IMR-90 (cell line): ENCODE measurements around the gene LIMK2. TPM values are rescaled to one million over a fixed set of nuclear protein-coding genes. Genes with fewer than 3 reads are reported as not detected.

Experiments
- ATAC-seq: fragments of 200-7000 bp; cut with Tn5 transposase; 2 replicates; pipeline ENCODE4 v1.9.1; 2020; ENCODE audit warnings: low read depth, mild to moderate bottlenecking, moderate library complexity
- BruUV-seq: library from RNA; stranded (reverse); fragments of 400-500 nt; replicated peaks from 2 replicates; lab custom pipeline; 2021; lab: Mats Ljungman, UMichigan
- CTCF ChIA-PET: fragments of 300-600 bp; formaldehyde crosslinking; extraction: SDS; loops from one replicate; lab custom pipeline; 2021; ENCODE audit warnings: antibody characterized with exemption; lab: Yijun Ruan, JAX
- POLR2A ChIA-PET: fragments of 300-600 bp; sonication (Branson Sonifier 250); formaldehyde crosslinking; loops from one replicate; lab custom pipeline; 2022; ENCODE audit warnings: antibody characterized with exemption; ENCODE audit not compliant: unreplicated experiment; lab: Charles Lee
- DNase-seq: peaks from one replicate; pipeline ENCODE4 v3.0.0; 2013
- H2AFZ ChIP-seq: replicated peaks from 2 replicates; pipeline ENCODE3; 2013; ENCODE audit warnings: low read length, mild to moderate bottlenecking; ENCODE audit not compliant: poor library complexity
- H2AK5ac ChIP-seq: 2 replicates; pipeline ENCODE4 v1.6.1; 2013; ENCODE audit warnings: low read depth, low read length, inconsistent platforms
- H2AK9ac ChIP-seq: replicated peaks from 2 replicates; pipeline ENCODE3; 2013; ENCODE audit warnings: mild to moderate bottlenecking, low read depth, low read length, moderate library complexity; ENCODE audit not compliant: poor library complexity
- H2BK120ac ChIP-seq: 2 replicates; pipeline ENCODE4 v1.6.1; 2013; ENCODE audit warnings: low read depth, low read length, inconsistent platforms
- H2BK15ac ChIP-seq: 3 replicates; pipeline ENCODE4 v1.6.1; 2013; ENCODE audit warnings: low read depth, low read length, inconsistent platforms
- H2BK20ac ChIP-seq: 2 replicates; pipeline ENCODE4 v1.6.1; 2013; ENCODE audit warnings: low read depth, mild to moderate bottlenecking, inconsistent platforms, low read length, moderate library complexity
- H2BK5ac ChIP-seq: 2 replicates; pipeline ENCODE4 v1.6.1; 2013; ENCODE audit warnings: mild to moderate bottlenecking, low read depth, low read length, inconsistent platforms; ENCODE audit not compliant: poor library complexity, severe bottlenecking
- H3K14ac ChIP-seq: replicated peaks from 2 replicates; pipeline ENCODE4 v1.6.1; 2013; ENCODE audit warnings: low read depth, low read length, inconsistent platforms
- H3K18ac ChIP-seq: 2 replicates; pipeline ENCODE4 v1.6.1; 2013; ENCODE audit warnings: low read depth, low read length, control low read depth
- H3K23ac ChIP-seq: 2 replicates; pipeline ENCODE4 v1.6.1; 2013; ENCODE audit warnings: low read depth, low read length, inconsistent platforms
- H3K27ac ChIP-seq: 2 replicates; pipeline ENCODE4 v1.5.1; 2013; ENCODE audit warnings: mild to moderate bottlenecking, control low read depth, low read length; ENCODE audit not compliant: insufficient read depth
- H3K27me3 ChIP-seq: 2 replicates; pipeline ENCODE4 v1.6.1; 2013; ENCODE audit warnings: low read length; ENCODE audit not compliant: control insufficient read depth, insufficient read depth
- H3K36me3 ChIP-seq: 2 replicates; pipeline ENCODE4 v1.6.1; 2013; ENCODE audit warnings: low read length, mixed read lengths; ENCODE audit not compliant: control insufficient read depth, insufficient read depth
- H3K4ac ChIP-seq: 2 replicates; pipeline ENCODE4 v1.6.1; 2013; ENCODE audit warnings: low read depth, low read length, inconsistent platforms
- H3K4me1 ChIP-seq: 2 replicates; pipeline ENCODE4 v1.6.1; 2013; ENCODE audit warnings: low read length, mixed read lengths; ENCODE audit not compliant: control insufficient read depth, insufficient read depth
- H3K4me2 ChIP-seq: 2 replicates; pipeline ENCODE4 v1.6.1; 2013; ENCODE audit warnings: low read depth, mild to moderate bottlenecking, control low read depth, low read length, moderate library complexity
- H3K4me3 ChIP-seq: 2 replicates; pipeline ENCODE4 v1.5.1; 2013; ENCODE audit warnings: low read depth, mild to moderate bottlenecking, control low read depth, low read length, moderate library complexity; ENCODE audit not compliant: insufficient read depth
- H3K56ac ChIP-seq: 2 replicates; pipeline ENCODE4 v1.6.1; 2013; ENCODE audit warnings: low read length, inconsistent platforms; ENCODE audit not compliant: insufficient read depth; ENCODE audit errors: extremely low read depth
- H3K79me1 ChIP-seq, 2 experiments: 2 replicates each; pipeline ENCODE4 v1.6.1; 2013; ENCODE audit warnings: low read length in 2 of 2, inconsistent platforms in 1 of 2, low read depth in 1 of 2
- H3K9ac ChIP-seq: 2 replicates; pipeline ENCODE4 v1.6.1; 2013; ENCODE audit warnings: low read depth, low read length, control low read depth
- H3K9me1 ChIP-seq: 2 replicates; pipeline ENCODE4 v1.6.1; 2013; ENCODE audit warnings: low read length, inconsistent platforms; ENCODE audit not compliant: insufficient read depth
- H3K9me3 ChIP-seq: 2 replicates; pipeline ENCODE4 v1.6.1; 2013; ENCODE audit warnings: low read length; ENCODE audit not compliant: control insufficient read depth, insufficient read depth
- H4K20me1 ChIP-seq: 2 replicates; pipeline ENCODE4 v1.6.1; 2013; ENCODE audit warnings: low read length, inconsistent platforms; ENCODE audit not compliant: insufficient read depth
- H4K5ac ChIP-seq: 2 replicates; pipeline ENCODE4 v1.6.1; 2013; ENCODE audit warnings: mild to moderate bottlenecking, low read depth, low read length, control low read depth
- H4K8ac ChIP-seq, 2 experiments: 2 replicates each; pipeline ENCODE4 v1.6.1; 2013; ENCODE audit warnings: low read depth in 2 of 2, low read length in 2 of 2, control low read depth in 1 of 2, inconsistent platforms in 1 of 2
- H4K91ac ChIP-seq: 2 replicates; pipeline ENCODE4 v1.6.1; 2013; ENCODE audit warnings: low read depth, low read length, inconsistent platforms; ENCODE audit not compliant: insufficient read depth
- BHLHE40 ChIP-seq: fragments of 150-350 bp; IDR thresholded peaks from 2 replicates; pipeline ENCODE4 v1.6.1; 2016; ENCODE audit warnings: mild to moderate bottlenecking, low read depth, low read length
- CEBPB ChIP-seq: IDR thresholded peaks from 2 replicates; pipeline ENCODE4 v1.6.1; 2012; ENCODE audit warnings: low read depth, low read length, improper control_type of control experiment
- MAFK ChIP-seq: IDR thresholded peaks from 2 replicates; pipeline ENCODE4 v1.6.1; 2012; ENCODE audit warnings: low read depth, low read length, improper control_type of control experiment
- MXI1 ChIP-seq: IDR thresholded peaks from 2 replicates; pipeline ENCODE4 v1.6.1; 2012; ENCODE audit warnings: low read depth, mild to moderate bottlenecking, low read length, moderate library complexity, borderline replicate concordance
- POLR2A ChIP-seq: IDR thresholded peaks from 2 replicates; pipeline ENCODE4 v1.6.1; 2012; ENCODE audit warnings: mild to moderate bottlenecking, low read depth, low read length
- RAD21 ChIP-seq: IDR thresholded peaks from 2 replicates; pipeline ENCODE4 v1.6.1; 2012; ENCODE audit warnings: low read length, improper control_type of control experiment
- SMC3 ChIP-seq: fragments of 150-350 bp; IDR thresholded peaks from 2 replicates; pipeline ENCODE4 v1.6.1; 2016; ENCODE audit warnings: low read depth, mild to moderate bottlenecking, antibody characterized with exemption, low read length, moderate library complexity
- WGBS, 2 experiments: methylation state at CpG; one replicate each; pipeline versions ENCODE4 v1.1.5 to v1.1.7; 2013; ENCODE audit warnings: missing lambda C conversion rate in 2 of 2; ENCODE audit not compliant: insufficient read length in 1 of 2; ENCODE audit errors: extremely low coverage in 2 of 2; 5-methylcytosine and 5-hydroxymethylcytosine counted together
- dilution Hi-C: fragments of 300-500 bp; cut with HindIII; formaldehyde crosslinking; loops from one replicate; pipeline ENCODE4 v1.14.3; 2018; ENCODE audit warnings: low sequenced_read_pairs; ENCODE audit not compliant: unreplicated experiment
- in situ Hi-C: fragments of 300-500 bp; cut with MboI; formaldehyde crosslinking; loops from 3 replicates; pipeline ENCODE4 v1.14.3; 2019; ENCODE audit warnings: low sequenced_read_pairs, inconsistent platforms, mixed read lengths
- intact Hi-C: fragments of 100-400 bp; cut with micrococcal nuclease; formaldehyde crosslinking; loops from 2 replicates; pipeline ENCODE4 v1.10.0; 2022
- polyA plus RNA-seq, 3 experiments: library from polyadenylated mRNA; depleted of rRNA; stranded (reverse); fragments of >200 nt; gene quantifications; 2 replicates each; pipeline ENCODE4 v1.2.3, GENCODE V29; 2012; ENCODE audit warnings: low replicate concordance in 1 of 3
- total RNA-seq: library from RNA; depleted of rRNA; stranded (reverse); fragments of >200 nt; gene quantifications from 2 replicates; pipeline ENCODE4 v1.2.3, GENCODE V29; 2012
- TF ChIP-seq, protein P1 (sequence below): conservative IDR thresholded peaks from 2 replicates; pipeline ENCODE4 v1.5.1; 2012; ENCODE audit warnings: mild to moderate bottlenecking, low read depth, low read length, improper control_type of control experiment
- TF ChIP-seq, protein P2 (sequence below): fragments of 150-350 bp; IDR thresholded peaks from 2 replicates; pipeline ENCODE4 v1.6.1; 2016; ENCODE audit warnings: low read depth, mild to moderate bottlenecking, low read length, moderate library complexity, borderline replicate concordance

Gene LIMK2
- total and polyA plus RNA-seq, 2 of the 4 experiments (the other 2 are of a cell fraction), result 14.5 to 31.9 TPM

DNA sequence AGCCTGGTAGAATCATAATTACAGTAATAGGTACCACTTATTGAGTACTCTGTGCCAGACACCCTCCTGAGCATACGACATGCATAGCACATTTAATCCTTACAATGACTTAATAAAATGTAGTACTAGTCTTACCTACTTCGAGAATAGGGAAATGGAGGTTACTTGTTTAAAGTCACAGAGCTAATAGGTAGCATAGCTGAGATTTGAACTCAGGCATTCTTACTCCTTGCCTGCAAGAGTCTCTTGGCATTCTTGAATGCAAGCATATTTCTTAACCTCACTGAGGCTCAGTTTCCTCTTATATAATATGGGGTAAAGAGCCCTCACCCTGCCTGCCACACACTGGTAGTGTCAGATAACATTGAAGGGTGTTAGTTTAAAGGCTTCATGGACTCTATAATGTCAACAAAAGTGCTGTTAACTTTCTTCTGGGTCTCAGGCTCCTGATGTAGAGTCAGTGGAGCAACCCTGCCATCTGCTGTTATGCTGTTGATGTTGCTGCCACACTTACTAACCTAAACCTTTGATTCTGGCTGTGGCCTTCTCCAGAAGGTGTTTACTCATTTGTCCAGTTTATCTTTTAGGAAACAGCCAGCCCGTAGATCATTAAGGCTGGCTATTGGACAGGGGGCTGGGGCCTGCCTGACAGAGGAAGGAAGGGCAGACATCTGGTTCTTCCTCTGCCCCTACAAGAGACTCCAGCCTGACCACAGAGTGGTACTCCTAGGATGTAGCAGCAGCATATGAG is 18.9 kb downstream of the LIMK2 start:
- no peak overlapping the region for H3K27ac ChIP-seq
- no peak overlapping the region for H3K23ac ChIP-seq
- H3K9ac ChIP-seq, result no peak overlapping the region
- H3K4me3 ChIP-seq, result no peak overlapping the region
- in situ Hi-C loops (loop anchor here (10.0 kb wide), 2 partner anchors 116 to 286 kb away; no protein-coding TSS in a partner anchor), intact Hi-C loops (loop anchor here (1.0 to 5.0 kb wide), 7 partner anchors 18 to 469 kb away; partner anchors contain the start of genes LIMK2, RNF185 and SELENOM), dilution Hi-C loops (no loop called here)
- no TSS peak for BruUV-seq
- H2AFZ ChIP-seq, result no peak overlapping the region
- no peak overlapping the region for H3K18ac ChIP-seq
- H2AK9ac ChIP-seq, result no peak overlapping the region
- no peaks in the 10 kb centered on the region for H3K27me3 ChIP-seq
- H3K14ac ChIP-seq, result no peak overlapping the region
- H2BK5ac ChIP-seq, result no peak overlapping the region
- H3K79me1 ChIP-seq, result peaks cover 17 to 32% of the 10 kb centered on the region in 2 experiments; a peak in 3 of 4 replicates
- H2AK5ac ChIP-seq, result peak overlapping the region; percentile 9; the same call in 1 of the 2 replicates
- peaks cover 15% of the 10 kb centered on the region for H3K4me1 ChIP-seq
- H3K9me1 ChIP-seq, result peaks cover 15% of the 10 kb centered on the region
- H3K56ac ChIP-seq, result no peak overlapping the region
- ATAC-seq (peak; percentile 96), DNase-seq (peak; percentile 74)
- ChIA-PET POLR2A (no interaction called here), CTCF (interaction anchor here (0.8 to 1.6 kb wide), 7 partner anchors 9 to 71 kb away, joined by 3 to 8 read pairs (median 3); partner anchors contain the start of genes LIMK2 and RNF185)
- H3K9me3 ChIP-seq, result no peaks in the 10 kb centered on the region
- no peak overlapping the region for H4K5ac ChIP-seq
- no peaks in the 10 kb centered on the region for H4K20me1 ChIP-seq
- H3K4ac ChIP-seq, result no peak overlapping the region
- H2BK120ac ChIP-seq, result no peak overlapping the region
- peaks cover 1% of the 10 kb centered on the region; the same call in 1 of the 2 replicates for H3K36me3 ChIP-seq
- TF ChIP-seq RAD21 (peak; percentile 93), BHLHE40 (no peak), SMC3 (peak; percentile 91), POLR2A (peak; percentile 40; the same call in 1 of the 2 replicates), MAFK (no peak), MXI1 (0 out of 2 replicates have a peak, but pooled peaks have one; percentile 20), CEBPB (no peak)
- TF ChIP-seq, protein P1, sequence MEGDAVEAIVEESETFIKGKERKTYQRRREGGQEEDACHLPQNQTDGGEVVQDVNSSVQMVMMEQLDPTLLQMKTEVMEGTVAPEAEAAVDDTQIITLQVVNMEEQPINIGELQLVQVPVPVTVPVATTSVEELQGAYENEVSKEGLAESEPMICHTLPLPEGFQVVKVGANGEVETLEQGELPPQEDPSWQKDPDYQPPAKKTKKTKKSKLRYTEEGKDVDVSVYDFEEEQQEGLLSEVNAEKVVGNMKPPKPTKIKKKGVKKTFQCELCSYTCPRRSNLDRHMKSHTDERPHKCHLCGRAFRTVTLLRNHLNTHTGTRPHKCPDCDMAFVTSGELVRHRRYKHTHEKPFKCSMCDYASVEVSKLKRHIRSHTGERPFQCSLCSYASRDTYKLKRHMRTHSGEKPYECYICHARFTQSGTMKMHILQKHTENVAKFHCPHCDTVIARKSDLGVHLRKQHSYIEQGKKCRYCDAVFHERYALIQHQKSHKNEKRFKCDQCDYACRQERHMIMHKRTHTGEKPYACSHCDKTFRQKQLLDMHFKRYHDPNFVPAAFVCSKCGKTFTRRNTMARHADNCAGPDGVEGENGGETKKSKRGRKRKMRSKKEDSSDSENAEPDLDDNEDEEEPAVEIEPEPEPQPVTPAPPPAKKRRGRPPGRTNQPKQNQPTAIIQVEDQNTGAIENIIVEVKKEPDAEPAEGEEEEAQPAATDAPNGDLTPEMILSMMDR, result peak; percentile 91
- TF ChIP-seq, protein P2, sequence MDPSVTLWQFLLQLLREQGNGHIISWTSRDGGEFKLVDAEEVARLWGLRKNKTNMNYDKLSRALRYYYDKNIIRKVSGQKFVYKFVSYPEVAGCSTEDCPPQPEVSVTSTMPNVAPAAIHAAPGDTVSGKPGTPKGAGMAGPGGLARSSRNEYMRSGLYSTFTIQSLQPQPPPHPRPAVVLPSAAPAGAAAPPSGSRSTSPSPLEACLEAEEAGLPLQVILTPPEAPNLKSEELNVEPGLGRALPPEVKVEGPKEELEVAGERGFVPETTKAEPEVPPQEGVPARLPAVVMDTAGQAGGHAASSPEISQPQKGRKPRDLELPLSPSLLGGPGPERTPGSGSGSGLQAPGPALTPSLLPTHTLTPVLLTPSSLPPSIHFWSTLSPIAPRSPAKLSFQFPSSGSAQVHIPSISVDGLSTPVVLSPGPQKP, result no peak
- H4K8ac ChIP-seq, result no peak overlapping the region
- H3K4me2 ChIP-seq, result no peak overlapping the region; the same call in 1 of the 2 replicates
- no peak overlapping the region for H2BK15ac ChIP-seq
- H4K91ac ChIP-seq, result no peak overlapping the region
- H2BK20ac ChIP-seq, result no peak overlapping the region
- no CpG with 5 or more reads among the region's 3 CpGs for WGBS, 2 experiments
